AG04450 (cell line): ENCODE data around the gene ALDH3B2. TPM values are rescaled to one million over a fixed set of nuclear protein-coding genes. Genes with fewer than 3 reads are reported as not detected.

Experiments
- CTCF ChIA-PET: fragments of 300-600, 350-600 bp; formaldehyde crosslinking; extraction: SDS; loops from one replicate; lab custom pipeline; 2022; ENCODE audit warnings: antibody characterized with exemption, inconsistent platforms; lab: Charles Lee
- POLR2A ChIA-PET: fragments of 350-600 bp; formaldehyde crosslinking; extraction: SDS; loops from one replicate; lab custom pipeline; 2021; ENCODE audit warnings: antibody characterized with exemption, inconsistent platforms; lab: Yijun Ruan, JAX
- DNase-seq: peaks from one replicate; pipeline ENCODE4 v3.0.0-alpha.2; 2011; ENCODE audit warnings: low read depth, low spot score
- H3K27ac ChIP-seq: one replicate; pipeline ENCODE4 v1.5.1; 2012; ENCODE audit warnings: low read depth, low read length, control low read depth
- H3K27me3 ChIP-seq: one replicate; pipeline ENCODE4 v1.6.0; 2012; ENCODE audit warnings: low read length; ENCODE audit not compliant: control insufficient read depth, insufficient read depth
- H3K4me3 ChIP-seq: 2 replicates; pipeline ENCODE4 v1.5.1; 2011; ENCODE audit warnings: mild to moderate bottlenecking, low read depth, low read length, control low read depth
- H3K9me3 ChIP-seq: 2 replicates; pipeline ENCODE4 v1.5.1; 2012; ENCODE audit warnings: low read length; ENCODE audit not compliant: control insufficient read depth, insufficient read depth
- CTCF ChIP-seq: IDR thresholded peaks from 2 replicates; pipeline ENCODE4 v1.5.1; 2011; ENCODE audit warnings: low read depth, low read length, control low read depth, inconsistent platforms
- polyA plus RNA-seq: library from polyadenylated mRNA; depleted of rRNA; stranded (reverse); fragments of >200 nt; gene quantifications from 2 replicates; pipeline ENCODE4 v1.2.3, GENCODE V29; 2011

Gene ALDH3B2
- polyA plus RNA-seq, 1 experiment, result not detected

- DNase-seq, result no peak
- CTCF ChIA-PET, result interaction anchor here (0.6 kb wide), 1 partner anchor 21 kb away, joined by 3 read pairs; no protein-coding TSS in a partner anchor
- H3K27ac ChIP-seq, result no peak overlapping the region
- TF ChIP-seq CTCF, result no peak
- H3K9me3 ChIP-seq, result peaks cover 6% of the 10 kb centered on the region
- no peak overlapping the region for H3K4me3 ChIP-seq
- peaks cover 5% of the 10 kb centered on the region for H3K27me3 ChIP-seq
- POLR2A ChIA-PET, result no interaction called here
Observed at GRCh38 chr11:67657300-67657699, 17.1 kb downstream of the ALDH3B2 start.

GRCh38 chr11:67656278-67656922 lies 18.0 kb downstream of the ALDH3B2 start:
- no peak for DNase-seq
- ChIA-PET POLR2A (no interaction called here), CTCF (interaction anchor here (0.8 kb wide), 1 partner anchor 42 kb away, joined by 3 read pairs; no protein-coding TSS in a partner anchor)
- Histone ChIP-seq H3K9me3 (peaks cover 6% of the 10 kb centered on the region), H3K27me3 (peaks cover 4% of the 10 kb centered on the region), H3K27ac (no peak overlapping the region), H3K4me3 (no peak overlapping the region)
- TF ChIP-seq CTCF, result no peak

- no peak for TF ChIP-seq CTCF
- H3K4me3 ChIP-seq, result no peak overlapping the region
- no peak for DNase-seq
- ChIA-PET POLR2A (no interaction called here), CTCF (no interaction called here)
- no peak overlapping the region for H3K27ac ChIP-seq
- H3K9me3 ChIP-seq, result peaks cover 6% of the 10 kb centered on the region
- H3K27me3 ChIP-seq, result peaks cover 4% of the 10 kb centered on the region
Observed at GRCh38 chr11:67654225-67654624, 20.2 kb downstream of the ALDH3B2 start.

- Histone ChIP-seq H3K4me3 (no peak overlapping the region), H3K27me3 (peaks cover 9% of the 10 kb centered on the region), H3K27ac (no peak overlapping the region), H3K9me3 (peaks cover 6% of the 10 kb centered on the region)
- DNase-seq, result no peak
- CTCF ChIA-PET, result interaction anchor here (0.5 kb wide), 1 partner anchor 581 kb away, joined by 4 read pairs; no protein-coding TSS in a partner anchor
- POLR2A ChIA-PET, result no interaction called here
- no peak for TF ChIP-seq CTCF
Observed at GRCh38 chr11:67652965-67653845, 21.2 kb downstream of the ALDH3B2 start.
